SK-N-SH (cell line): ENCODE data around the gene PAX2. TPM values are rescaled to one million over a fixed set of nuclear protein-coding genes. Genes with fewer than 3 reads are reported as not detected.

Source experiments
- CTCF ChIA-PET: fragments of 300-600, 350-600 bp; formaldehyde crosslinking; extraction: SDS; loops from one replicate; lab custom pipeline; 2021; lab: Yijun Ruan, JAX
- POLR2A ChIA-PET: fragments of 350-600 bp; sonication (Branson Sonifier 250); formaldehyde crosslinking; extraction: SDS; loops from one replicate; lab custom pipeline; 2020; ENCODE audit warnings: antibody characterized with exemption, inconsistent platforms; lab: Yijun Ruan, JAX
- DNase-seq: peaks from one replicate; pipeline ENCODE4 v3.0.0; 2012
- H2AFZ ChIP-seq: fragments of 200-600 bp; sonication (generic); 2 replicates; pipeline ENCODE4 v1.8.1; 2016; ENCODE audit warnings: antibody characterized with exemption, mild to moderate bottlenecking, low read depth
- H3F3A ChIP-seq: fragments of 200-600 bp; sonication (generic); replicated peaks from 2 replicates; pipeline ENCODE3; 2016; ENCODE audit warnings: antibody characterized with exemption, mild to moderate bottlenecking; ENCODE audit not compliant: insufficient read depth
- H3K27ac ChIP-seq, 2 experiments: fragments of 200-500 bp in 1 of 2; fragments of 200-600 bp in 1 of 2; sonication (Bioruptor generic) in 1 of 2; sonication (generic), shearing (Covaris generic) in 1 of 2; 2 replicates each; pipeline versions ENCODE4 v1.5.1 to v1.6.1; 2014 to 2016; ENCODE audit warnings: low read depth in 2 of 2, inconsistent platforms in 1 of 2, low read length in 1 of 2, mild to moderate bottlenecking in 1 of 2, mixed read lengths in 1 of 2
- H3K27me3 ChIP-seq: fragments of 200-600 bp; sonication (generic), shearing (Covaris generic); 2 replicates; pipeline ENCODE4 v1.6.1; 2016; ENCODE audit warnings: mixed run types; ENCODE audit not compliant: insufficient read depth
- H3K36me3 ChIP-seq, 2 experiments: fragments of 200-500 bp in 1 of 2; fragments of 200-600 bp in 1 of 2; sonication (Bioruptor generic) in 1 of 2; sonication (generic) in 1 of 2; replicated peaks in 1 of 2; 2 replicates each; pipeline versions ENCODE3 to v1.5.1; 2014 to 2016; ENCODE audit warnings: low read length in 1 of 2, mild to moderate bottlenecking in 1 of 2; ENCODE audit not compliant: insufficient read depth in 2 of 2, control insufficient read depth in 1 of 2
- H3K4me1 ChIP-seq, 2 experiments: fragments of 200-500 bp in 1 of 2; fragments of 200-600 bp in 1 of 2; sonication (Bioruptor generic) in 1 of 2; sonication (generic), shearing (Covaris generic) in 1 of 2; 2 replicates each; pipeline versions ENCODE4 v1.5.1 to v1.6.1; 2014 to 2016; ENCODE audit warnings: low read depth in 1 of 2, low read length in 1 of 2, mixed run types in 1 of 2; ENCODE audit not compliant: insufficient read depth in 2 of 2, control insufficient read depth in 1 of 2
- H3K4me2 ChIP-seq: fragments of 200-600 bp; sonication (generic), shearing (Covaris generic); 2 replicates; pipeline ENCODE4 v1.6.1; 2017; ENCODE audit warnings: mixed run types
- H3K4me3 ChIP-seq, 2 experiments: fragments of 200-500 bp in 1 of 2; fragments of 200-600 bp in 1 of 2; sonication (Bioruptor generic) in 1 of 2; sonication (generic), shearing (Covaris generic) in 1 of 2; 2 replicates each; pipeline versions ENCODE4 v1.5.1 to v1.8.1; 2014 to 2016; ENCODE audit warnings: low read depth in 2 of 2, inconsistent platforms in 1 of 2, low read length in 1 of 2, mild to moderate bottlenecking in 1 of 2, mixed read lengths in 1 of 2, moderate library complexity in 1 of 2
- H3K79me2 ChIP-seq: fragments of 200-600 bp; sonication (generic); 2 replicates; pipeline ENCODE4 v1.8.1; 2017; ENCODE audit warnings: mild to moderate bottlenecking; ENCODE audit not compliant: insufficient read depth
- H3K9ac ChIP-seq: fragments of 200-600 bp; sonication (generic); 2 replicates; pipeline ENCODE4 v1.6.1; 2017; ENCODE audit warnings: mixed run types
- H3K9me2 ChIP-seq: fragments of 200-600 bp; sonication (generic); 2 replicates; pipeline ENCODE4 v1.6.1; 2017; ENCODE audit warnings: mixed run types
- H3K9me3 ChIP-seq: fragments of 200-600 bp; sonication (generic); 2 replicates; pipeline ENCODE4 v1.6.1; 2017; ENCODE audit warnings: mixed run types, mild to moderate bottlenecking, moderate library complexity
- H4K20me1 ChIP-seq: fragments of 200-600 bp; sonication (generic); 2 replicates; pipeline ENCODE4 v1.6.1; 2017; ENCODE audit warnings: mild to moderate bottlenecking, mixed run types; ENCODE audit not compliant: insufficient read depth
- CTCF ChIP-seq: fragments of 200-600 bp; sonication (generic); IDR thresholded peaks from 2 replicates; pipeline ENCODE4 v1.6.1; 2017; ENCODE audit warnings: antibody characterized with exemption, mild to moderate bottlenecking, moderate library complexity
- JUND ChIP-seq: IDR thresholded peaks from 2 replicates; pipeline ENCODE4 v1.4.0; 2012
- RAD21 ChIP-seq: IDR thresholded peaks from 2 replicates; pipeline ENCODE4 v1.6.1; 2012; ENCODE audit warnings: mild to moderate bottlenecking, low read length
- SMC3 ChIP-seq: IDR thresholded peaks from 2 replicates; pipeline ENCODE4 v1.6.1; 2012; ENCODE audit warnings: low read depth, low read length, improper control_type of control experiment
- WGBS: methylation state at CpG from one replicate; pipeline ENCODE4 v1.1.6; 2017; ENCODE audit warnings: low lambda C conversion rate; 5-methylcytosine and 5-hydroxymethylcytosine counted together
- polyA plus RNA-seq, 3 experiments: library from polyadenylated mRNA; depleted of rRNA; stranded (reverse); fragments of >200 nt; gene quantifications; 2 replicates each; pipeline ENCODE4 v1.2.3, GENCODE V29; 2012

PAX2 gene
- polyA plus RNA-seq, 1 of the 3 experiments (the other 2 are of a cell fraction) = not detected

DNA sequence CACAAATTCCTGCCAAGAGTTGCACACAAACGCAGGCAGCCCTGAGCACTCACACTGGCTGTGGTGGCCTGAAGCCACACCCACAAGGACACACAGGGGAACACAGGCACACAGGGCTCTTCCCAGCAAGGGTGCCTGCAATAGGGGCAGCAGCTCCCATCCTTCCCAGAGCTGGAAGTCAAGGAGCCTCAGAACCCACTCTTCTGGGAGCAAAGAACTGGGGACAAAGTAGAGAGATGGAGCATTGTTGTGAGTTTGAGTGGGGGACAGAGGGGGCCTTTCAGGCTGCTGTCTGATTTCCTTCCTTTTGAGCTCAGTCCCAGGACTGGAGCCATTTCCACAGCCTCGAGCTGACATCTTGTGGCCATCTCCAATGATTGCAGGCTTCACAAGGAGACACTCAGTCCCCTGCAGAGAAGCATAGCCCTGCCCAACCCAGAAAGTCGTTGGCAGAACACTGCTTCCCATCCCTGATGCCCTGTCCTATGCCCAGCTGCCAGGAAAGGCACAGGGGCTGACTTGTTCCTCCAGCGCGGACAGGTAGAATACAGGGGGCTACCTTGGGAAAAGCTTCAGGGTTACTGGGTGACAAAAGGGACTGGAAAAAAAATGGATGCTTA, 133.0 kb downstream of the PAX2 start:
- no peaks in the 10 kb centered on the region for H3K36me3 ChIP-seq
- 15% methylated on average over 5 of the region's 5 CpGs for WGBS
- no peak overlapping the region for H3K27ac ChIP-seq
- H3F3A ChIP-seq = peaks cover 3% of the 10 kb centered on the region
- ChIA-PET CTCF (interaction anchor here (0.6 to 15.7 kb wide), 73 partner anchors 9 to 539 kb away, joined by 3 to 267 read pairs (median 5); partner anchors contain the start of genes HIF1AN, LZTS2 and PAX2), POLR2A (interaction anchor here (0.6 to 1.2 kb wide), 2 partner anchors 111 to 316 kb away, joined by 3 to 6 read pairs; no protein-coding TSS in a partner anchor)
- H3K27me3 ChIP-seq = no peaks in the 10 kb centered on the region
- no peaks in the 10 kb centered on the region for H3K9me2 ChIP-seq
- no peaks in the 10 kb centered on the region for H3K9me3 ChIP-seq
- H2AFZ ChIP-seq = 0 out of 2 replicates have a peak overlapping the region, but pooled peaks have one; percentile 38
- TF ChIP-seq SMC3 (peak; percentile 87), CTCF (peak; percentile 79), RAD21 (peak; percentile 96), JUND (no peak)
- peaks cover 0 to 30% of the 10 kb centered on the region in 2 experiments; a peak in 2 of 4 replicates for H3K4me1 ChIP-seq
- H3K4me3 ChIP-seq = no peak overlapping the region
- no peaks in the 10 kb centered on the region for H3K79me2 ChIP-seq
- H3K4me2 ChIP-seq = no peak overlapping the region
- DNase-seq = peak; percentile 80
- H3K9ac ChIP-seq = no peak overlapping the region
- H4K20me1 ChIP-seq = no peaks in the 10 kb centered on the region

Other genes with a start within 250 kb of the PAX2 start
- gene SEC31B, start 225.7 kb upstream of the PAX2 start, polyA plus RNA-seq (2012; rRNA removed) = 8.8 and 15.5 TPM in 2 replicates
- gene NDUFB8, start 215.7 kb upstream of the PAX2 start, polyA plus RNA-seq (2012; rRNA removed) = 340 and 368 TPM in 2 replicates
- gene HIF1AN, start 209.6 kb upstream of the PAX2 start, polyA plus RNA-seq (2012; rRNA removed) = 8.1 and 11.0 TPM in 2 replicates
- gene SLF2, start 167.4 kb downstream of the PAX2 start, polyA plus RNA-seq (2012; rRNA removed) = 6.3 and 7.5 TPM in 2 replicates
- 15.0 and 16.2 TPM in 2 replicates for gene SEMA4G, start 223.9 kb downstream of the PAX2 start, polyA plus RNA-seq (2012; rRNA removed)
- gene MRPL43, start 241.9 kb downstream of the PAX2 start, polyA plus RNA-seq (2012; rRNA removed) = 173 and 208 TPM in 2 replicates
- gene TWNK, start 242.0 kb downstream of the PAX2 start, polyA plus RNA-seq (2012; rRNA removed) = 16.4 and 20.0 TPM in 2 replicates